HEK293 (cell line): ENCODE measurements around the gene LCN2.

Experiments used
- HOXD13 ChIP-seq: sonication (generic); formaldehyde crosslinking; IDR thresholded peaks from 2 replicates; pipeline ENCODE4 v1.8.0; 2022; ENCODE audit warnings: missing genetic modification reagents, borderline replicate concordance
- KLF9 ChIP-seq: fragments of 450-650 bp; formaldehyde crosslinking; IDR thresholded peaks from 2 replicates; pipeline ENCODE4 v1.5.1; 2016; ENCODE audit warnings: missing biosample characterization, missing genetic modification characterization, low read depth
- MEIS1 ChIP-seq: sonication (generic); formaldehyde crosslinking; IDR thresholded peaks from 2 replicates; pipeline ENCODE4 v1.8.1; 2022; ENCODE audit warnings: missing genetic modification reagents, mild to moderate bottlenecking, borderline replicate concordance
- OVOL3 ChIP-seq: fragments of 450-650 bp; formaldehyde crosslinking; IDR thresholded peaks from 2 replicates; pipeline ENCODE4 v1.5.1; 2016; ENCODE audit warnings: missing biosample characterization, missing genetic modification characterization
- TCF7L2 ChIP-seq: IDR thresholded peaks from 2 replicates; pipeline ENCODE4 v1.6.1; 2011; ENCODE audit warnings: low read depth, mild to moderate bottlenecking, inconsistent platforms, low read length, moderate library complexity, borderline replicate concordance
- TRIM28 ChIP-seq: IDR thresholded peaks from 2 replicates; pipeline ENCODE4 v1.6.1; 2011; ENCODE audit warnings: low read length, control low read depth, borderline replicate concordance
- WT1 ChIP-seq: fragments of 450-650 bp; formaldehyde crosslinking; IDR thresholded peaks from 2 replicates; pipeline ENCODE4 v1.5.1; 2016; ENCODE audit warnings: missing biosample characterization, missing genetic modification characterization
- YY1 ChIP-seq: fragments of 450-650 bp; formaldehyde crosslinking; IDR thresholded peaks from 2 replicates; pipeline ENCODE4 v1.5.1; 2018; ENCODE audit warnings: missing biosample characterization, missing genetic modification characterization
- ZBTB48 ChIP-seq: fragments of 450-650 bp; formaldehyde crosslinking; IDR thresholded peaks from 2 replicates; pipeline ENCODE4 v1.5.1; 2016; ENCODE audit warnings: missing biosample characterization, missing genetic modification characterization
- ZFP69B ChIP-seq: fragments of 450-650 bp; formaldehyde crosslinking; IDR thresholded peaks from 2 replicates; pipeline ENCODE4 v1.5.1; 2016; ENCODE audit warnings: missing biosample characterization, missing genetic modification characterization
- ZNF10 ChIP-seq: fragments of 450-650 bp; formaldehyde crosslinking; IDR thresholded peaks from 2 replicates; pipeline ENCODE4 v1.5.1; 2017; ENCODE audit warnings: missing biosample characterization, missing genetic modification characterization
- ZNF114 ChIP-seq: fragments of 450-650 bp; formaldehyde crosslinking; IDR thresholded peaks from 2 replicates; pipeline ENCODE4 v1.5.0; 2017; ENCODE audit warnings: missing biosample characterization, missing genetic modification characterization
- ZNF133 ChIP-seq: fragments of 450-650 bp; formaldehyde crosslinking; IDR thresholded peaks from 2 replicates; pipeline ENCODE4 v1.5.1; 2016; ENCODE audit warnings: missing biosample characterization, missing genetic modification characterization
- ZNF155 ChIP-seq: fragments of 450-650 bp; formaldehyde crosslinking; IDR thresholded peaks from 2 replicates; pipeline ENCODE4 v1.5.1; 2016; ENCODE audit warnings: missing biosample characterization, missing genetic modification characterization
- ZNF169 ChIP-seq: fragments of 450-650 bp; formaldehyde crosslinking; IDR thresholded peaks from 2 replicates; pipeline ENCODE4 v1.5.1; 2016; ENCODE audit warnings: missing biosample characterization, missing genetic modification characterization
- ZNF184 ChIP-seq: fragments of 450-650 bp; IDR thresholded peaks from 2 replicates; pipeline ENCODE4 v1.5.1; 2018; ENCODE audit warnings: missing biosample characterization, mild to moderate bottlenecking, missing genetic modification characterization
- ZNF311 ChIP-seq: fragments of 450-650 bp; formaldehyde crosslinking; IDR thresholded peaks from 2 replicates; pipeline ENCODE4 v1.5.1; 2017; ENCODE audit warnings: missing biosample characterization, missing genetic modification characterization, borderline replicate concordance
- ZNF37A ChIP-seq: fragments of 450-650 bp; IDR thresholded peaks from 2 replicates; pipeline ENCODE4 v1.5.1; 2018; ENCODE audit warnings: missing biosample characterization, missing genetic modification characterization
- ZNF423 ChIP-seq: fragments of 450-650 bp; formaldehyde crosslinking; IDR thresholded peaks from 2 replicates; pipeline ENCODE4 v1.5.1; 2016; ENCODE audit warnings: missing biosample characterization, missing genetic modification characterization
- ZNF426 ChIP-seq: fragments of 450-650 bp; formaldehyde crosslinking; IDR thresholded peaks from 2 replicates; pipeline ENCODE4 v1.5.1; 2017; ENCODE audit warnings: missing biosample characterization, missing genetic modification characterization, mild to moderate bottlenecking, inconsistent platforms, moderate library complexity
- ZNF473 ChIP-seq: fragments of 450-650 bp; formaldehyde crosslinking; IDR thresholded peaks from 2 replicates; pipeline ENCODE4 v1.5.1; 2017; ENCODE audit warnings: missing biosample characterization, missing genetic modification characterization
- ZNF544 ChIP-seq: fragments of 450-650 bp; formaldehyde crosslinking; IDR thresholded peaks from 2 replicates; pipeline ENCODE4 v1.5.0; 2017; ENCODE audit warnings: missing biosample characterization, missing genetic modification characterization
- ZNF555 ChIP-seq: fragments of 450-650 bp; formaldehyde crosslinking; conservative IDR thresholded peaks from 2 replicates; pipeline ENCODE4 v1.5.1; 2017; ENCODE audit warnings: missing biosample characterization, mild to moderate bottlenecking, missing genetic modification characterization, inconsistent platforms
- ZNF626 ChIP-seq: fragments of 450-650 bp; sonication (Bioruptor Pico); formaldehyde crosslinking; IDR thresholded peaks from 2 replicates; pipeline ENCODE4 v1.5.1; 2018; ENCODE audit warnings: missing biosample characterization, missing genetic modification characterization, inconsistent platforms
- ZNF707 ChIP-seq: fragments of 450-650 bp; formaldehyde crosslinking; IDR thresholded peaks from 2 replicates; pipeline ENCODE4 v1.5.1; 2016; ENCODE audit warnings: missing biosample characterization, missing genetic modification characterization
- ZNF76 ChIP-seq: fragments of 450-650 bp; formaldehyde crosslinking; IDR thresholded peaks from 2 replicates; pipeline ENCODE4; 2016; ENCODE audit warnings: low read depth, missing biosample characterization, missing genetic modification characterization, borderline replicate concordance
- ZNF768 ChIP-seq: fragments of 450-650 bp; formaldehyde crosslinking; IDR thresholded peaks from 2 replicates; pipeline ENCODE4 v1.5.1; 2018; ENCODE audit warnings: missing biosample characterization, mild to moderate bottlenecking, missing genetic modification characterization
- ZNF785 ChIP-seq: fragments of 450-650 bp; formaldehyde crosslinking; IDR thresholded peaks from 2 replicates; pipeline ENCODE4 v1.5.1; 2016; ENCODE audit warnings: missing biosample characterization, missing genetic modification characterization
- ZNF791 ChIP-seq: fragments of 450-650 bp; formaldehyde crosslinking; IDR thresholded peaks from 2 replicates; pipeline ENCODE4 v1.5.1; 2016; ENCODE audit warnings: missing biosample characterization, missing genetic modification characterization
- TF ChIP-seq, protein P1 (sequence below): fragments of 450-650 bp; formaldehyde crosslinking; IDR thresholded peaks from 2 replicates; pipeline ENCODE4 v1.5.1; 2016; ENCODE audit warnings: missing biosample characterization, missing genetic modification characterization
- TF ChIP-seq, protein P2 (sequence below): IDR thresholded peaks from 2 replicates; pipeline ENCODE4 v1.6.1; 2011; ENCODE audit warnings: mild to moderate bottlenecking, low read depth, low read length, borderline replicate concordance
- TF ChIP-seq, protein P3 (sequence below): fragments of 450-650 bp; formaldehyde crosslinking; IDR thresholded peaks from 2 replicates; pipeline ENCODE4 v1.5.1; 2017; ENCODE audit warnings: missing biosample characterization, missing genetic modification characterization
- TF ChIP-seq, protein P4 (sequence below): fragments of 450-650 bp; IDR thresholded peaks from 2 replicates; pipeline ENCODE4 v1.5.1; 2018; ENCODE audit warnings: missing biosample characterization, missing genetic modification characterization
- TF ChIP-seq, protein P5 (sequence below): fragments of 450-650 bp; formaldehyde crosslinking; IDR thresholded peaks from 2 replicates; pipeline ENCODE4 v1.5.1; 2016; ENCODE audit warnings: missing biosample characterization, missing genetic modification characterization, low read depth

Gene LCN2

DNA sequence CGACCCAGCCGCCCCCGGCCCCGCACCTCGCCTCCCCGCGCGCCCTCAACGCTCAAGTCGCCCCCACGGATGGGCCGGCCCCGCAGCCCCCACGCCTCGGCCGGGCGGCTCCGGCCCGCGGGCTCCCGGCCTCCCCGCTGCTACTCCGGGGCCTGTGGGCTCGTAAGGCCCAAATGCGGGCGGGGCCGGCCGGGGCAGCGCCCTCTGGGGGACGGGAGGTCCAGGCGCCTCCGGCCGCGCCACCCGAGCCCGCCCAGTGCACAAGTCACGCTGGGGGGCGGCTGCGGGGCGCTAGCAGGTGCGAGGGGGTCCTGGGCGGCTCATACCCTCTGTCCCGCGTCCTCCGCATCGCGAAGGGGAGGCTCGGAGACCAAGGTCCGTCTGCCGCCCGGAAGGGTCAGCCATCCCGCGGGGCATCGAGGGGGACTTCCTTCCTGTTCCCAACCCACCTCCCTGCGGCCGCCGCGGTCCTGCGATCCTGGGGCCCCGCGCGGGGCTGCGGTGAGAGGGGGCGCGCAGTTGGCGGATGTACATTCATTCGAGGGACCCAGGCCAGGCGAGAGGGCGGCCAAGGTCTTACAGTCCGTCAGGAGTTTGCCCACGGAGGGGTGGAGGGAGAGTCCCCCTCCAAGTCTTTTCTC lies 42.3 kb downstream of the LCN2 start, which contains the start of gene CIZ1 (continued):
- no peak for TF ChIP-seq ZNF626 (tag by site-specific recombination)
- TF ChIP-seq, protein P1, sequence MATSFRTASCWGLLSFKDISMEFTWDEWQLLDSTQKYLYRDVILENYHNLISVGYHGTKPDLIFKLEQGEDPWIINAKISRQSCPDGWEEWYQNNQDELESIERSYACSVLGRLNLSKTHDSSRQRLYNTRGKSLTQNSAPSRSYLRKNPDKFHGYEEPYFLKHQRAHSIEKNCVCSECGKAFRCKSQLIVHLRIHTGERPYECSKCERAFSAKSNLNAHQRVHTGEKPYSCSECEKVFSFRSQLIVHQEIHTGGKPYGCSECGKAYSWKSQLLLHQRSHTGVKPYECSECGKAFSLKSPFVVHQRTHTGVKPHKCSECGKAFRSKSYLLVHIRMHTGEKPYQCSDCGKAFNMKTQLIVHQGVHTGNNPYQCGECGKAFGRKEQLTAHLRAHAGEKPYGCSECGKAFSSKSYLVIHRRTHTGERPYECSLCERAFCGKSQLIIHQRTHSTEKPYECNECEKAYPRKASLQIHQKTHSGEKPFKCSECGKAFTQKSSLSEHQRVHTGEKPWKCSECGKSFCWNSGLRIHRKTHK: no peak
- no peak for TF ChIP-seq ZNF10 (tag by site-specific recombination)
- TF ChIP-seq ZNF768: no peak
- TF ChIP-seq, protein P2, sequence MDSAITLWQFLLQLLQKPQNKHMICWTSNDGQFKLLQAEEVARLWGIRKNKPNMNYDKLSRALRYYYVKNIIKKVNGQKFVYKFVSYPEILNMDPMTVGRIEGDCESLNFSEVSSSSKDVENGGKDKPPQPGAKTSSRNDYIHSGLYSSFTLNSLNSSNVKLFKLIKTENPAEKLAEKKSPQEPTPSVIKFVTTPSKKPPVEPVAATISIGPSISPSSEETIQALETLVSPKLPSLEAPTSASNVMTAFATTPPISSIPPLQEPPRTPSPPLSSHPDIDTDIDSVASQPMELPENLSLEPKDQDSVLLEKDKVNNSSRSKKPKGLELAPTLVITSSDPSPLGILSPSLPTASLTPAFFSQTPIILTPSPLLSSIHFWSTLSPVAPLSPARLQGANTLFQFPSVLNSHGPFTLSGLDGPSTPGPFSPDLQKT: no peak
- 0 out of 2 replicates have a peak, but pooled peaks have one; percentile 15 for TF ChIP-seq ZBTB48 (tag by site-specific recombination)
- TF ChIP-seq, protein P3, sequence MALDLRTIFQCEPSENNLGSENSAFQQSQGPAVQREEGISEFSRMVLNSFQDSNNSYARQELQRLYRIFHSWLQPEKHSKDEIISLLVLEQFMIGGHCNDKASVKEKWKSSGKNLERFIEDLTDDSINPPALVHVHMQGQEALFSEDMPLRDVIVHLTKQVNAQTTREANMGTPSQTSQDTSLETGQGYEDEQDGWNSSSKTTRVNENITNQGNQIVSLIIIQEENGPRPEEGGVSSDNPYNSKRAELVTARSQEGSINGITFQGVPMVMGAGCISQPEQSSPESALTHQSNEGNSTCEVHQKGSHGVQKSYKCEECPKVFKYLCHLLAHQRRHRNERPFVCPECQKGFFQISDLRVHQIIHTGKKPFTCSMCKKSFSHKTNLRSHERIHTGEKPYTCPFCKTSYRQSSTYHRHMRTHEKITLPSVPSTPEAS (tag by site-specific recombination): no peak
- no peak for TF ChIP-seq ZNF133 (tag by site-specific recombination)
- TF ChIP-seq WT1 (tag by site-specific recombination): no peak; the same call in 1 of the 2 replicates
- no peak for TF ChIP-seq OVOL3 (tag by site-specific recombination)
- no peak for TF ChIP-seq ZNF114
- TF ChIP-seq ZNF426 (tag by site-specific recombination): no peak
- TF ChIP-seq ZNF311 (tag by site-specific recombination): no peak
- no peak for TF ChIP-seq ZNF555 (tag by site-specific recombination)
- TF ChIP-seq ZNF423: no peak
- TF ChIP-seq ZNF785: no peak
- no peak for TF ChIP-seq ZNF169 (tag by site-specific recombination)
- no peak for TF ChIP-seq ZNF544 (tag by site-specific recombination)
- TF ChIP-seq TCF7L2: no peak
- no peak for TF ChIP-seq ZFP69B (tag by site-specific recombination)
- no peak for TF ChIP-seq TRIM28
- TF ChIP-seq ZNF184: peak; percentile 49; the same call in 1 of the 2 replicates
- no peak for TF ChIP-seq MEIS1 (CRISPR knock-in tag)
- TF ChIP-seq, protein P4, sequence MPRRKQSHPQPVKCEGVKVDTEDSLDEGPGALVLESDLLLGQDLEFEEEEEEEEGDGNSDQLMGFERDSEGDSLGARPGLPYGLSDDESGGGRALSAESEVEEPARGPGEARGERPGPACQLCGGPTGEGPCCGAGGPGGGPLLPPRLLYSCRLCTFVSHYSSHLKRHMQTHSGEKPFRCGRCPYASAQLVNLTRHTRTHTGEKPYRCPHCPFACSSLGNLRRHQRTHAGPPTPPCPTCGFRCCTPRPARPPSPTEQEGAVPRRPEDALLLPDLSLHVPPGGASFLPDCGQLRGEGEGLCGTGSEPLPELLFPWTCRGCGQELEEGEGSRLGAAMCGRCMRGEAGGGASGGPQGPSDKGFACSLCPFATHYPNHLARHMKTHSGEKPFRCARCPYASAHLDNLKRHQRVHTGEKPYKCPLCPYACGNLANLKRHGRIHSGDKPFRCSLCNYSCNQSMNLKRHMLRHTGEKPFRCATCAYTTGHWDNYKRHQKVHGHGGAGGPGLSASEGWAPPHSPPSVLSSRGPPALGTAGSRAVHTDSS (tag by site-specific recombination): 0 out of 2 replicates have a peak, but pooled peaks have one; percentile 19
- TF ChIP-seq ZNF473 (tag by site-specific recombination): no peak
- no peak for TF ChIP-seq HOXD13 (CRISPR knock-in tag)
- TF ChIP-seq ZNF791 (tag by site-specific recombination): no peak
- no peak for TF ChIP-seq ZNF37A (tag by site-specific recombination)
- no peak for TF ChIP-seq ZNF707 (tag by site-specific recombination)
- TF ChIP-seq ZNF76 (tag by site-specific recombination): peak; percentile 84
- peak; percentile 41; the same call in 1 of the 2 replicates for TF ChIP-seq KLF9 (tag by site-specific recombination)
- TF ChIP-seq, protein P5, sequence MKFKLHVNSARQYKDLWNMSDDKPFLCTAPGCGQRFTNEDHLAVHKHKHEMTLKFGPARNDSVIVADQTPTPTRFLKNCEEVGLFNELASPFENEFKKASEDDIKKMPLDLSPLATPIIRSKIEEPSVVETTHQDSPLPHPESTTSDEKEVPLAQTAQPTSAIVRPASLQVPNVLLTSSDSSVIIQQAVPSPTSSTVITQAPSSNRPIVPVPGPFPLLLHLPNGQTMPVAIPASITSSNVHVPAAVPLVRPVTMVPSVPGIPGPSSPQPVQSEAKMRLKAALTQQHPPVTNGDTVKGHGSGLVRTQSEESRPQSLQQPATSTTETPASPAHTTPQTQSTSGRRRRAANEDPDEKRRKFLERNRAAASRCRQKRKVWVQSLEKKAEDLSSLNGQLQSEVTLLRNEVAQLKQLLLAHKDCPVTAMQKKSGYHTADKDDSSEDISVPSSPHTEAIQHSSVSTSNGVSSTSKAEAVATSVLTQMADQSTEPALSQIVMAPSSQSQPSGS (tag by site-specific recombination): no peak
- peak; percentile 54; the same call in 1 of the 2 replicates for TF ChIP-seq YY1 (tag by site-specific recombination)
- no peak for TF ChIP-seq ZNF155 (tag by site-specific recombination)
